HepG2 (cell line): ENCODE results near the gene TTBK1. TPM values are rescaled to one million over a fixed set of nuclear protein-coding genes. Genes with fewer than 3 reads are reported as not detected.

Experiments
- AFF4 ChIP-seq: sonication (generic); formaldehyde crosslinking; IDR thresholded peaks from 2 replicates; pipeline ENCODE4 v1.4.0; 2020; ENCODE audit warnings: missing genetic modification reagents
- DMTF1 ChIP-seq: sonication (generic); formaldehyde crosslinking; IDR thresholded peaks from 2 replicates; pipeline ENCODE4 v1.4.0; 2020; ENCODE audit warnings: mild to moderate bottlenecking, missing genetic modification reagents
- KDM6A ChIP-seq: IDR thresholded peaks from 2 replicates; pipeline ENCODE4 v1.6.1; 2016; ENCODE audit warnings: low read depth
- NCOR1 ChIP-seq: fragments of 200-600 bp; sonication (generic); IDR thresholded peaks from 2 replicates; pipeline ENCODE4 v1.7.0; 2017; ENCODE audit warnings: antibody characterized with exemption, low read length, borderline replicate concordance
- NFIC ChIP-seq: IDR thresholded peaks from 2 replicates; pipeline ENCODE4 v1.6.1; 2012; ENCODE audit warnings: mild to moderate bottlenecking, low read length, inconsistent platforms
- SRSF1 ChIP-seq: fragments of 200-400 bp; formaldehyde crosslinking; optimal IDR thresholded peaks from 2 replicates; pipeline ENCODE3; 2017; ENCODE audit warnings: mild to moderate bottlenecking, low read depth, low read length, moderate library complexity
- ZSCAN21 ChIP-seq: sonication (generic); formaldehyde crosslinking; IDR thresholded peaks from 2 replicates; pipeline ENCODE4 v1.8.0; 2022; ENCODE audit warnings: mild to moderate bottlenecking, missing genetic modification reagents, moderate library complexity, borderline replicate concordance
- polyA plus RNA-seq, 8 experiments: library from polyadenylated mRNA; depleted of rRNA in 3 of 8; stranded (reverse) in 7 of 8; unstranded in 1 of 8; fragments of >200 nt; fragmentation: Illumina TruSeq in 4 of 8; extraction: Trizol in 4 of 8; gene quantifications; 2 replicates each; pipeline versions ENCODE4 v1.2.1 to v1.2.3, GENCODE V29; 2011 to 2016; ENCODE audit warnings: low read depth in 4 of 8, missing spikeins in 1 of 8, mixed read lengths in 1 of 8; ENCODE audit not compliant: insufficient read depth in 1 of 8
- total RNA-seq, 5 experiments: library from RNA; depleted of rRNA; stranded (reverse); fragments of >200 nt; fragmentation: Illumina TruSeq; extraction: Trizol; gene quantifications; 2 replicates each; pipeline ENCODE4 v1.2.3, GENCODE V29; 2016; ENCODE audit warnings: low read depth in 1 of 5
- TF ChIP-seq, protein P1 (sequence below): sonication (generic); formaldehyde crosslinking; IDR thresholded peaks from 2 replicates; pipeline ENCODE4 v1.4.0; 2020; ENCODE audit warnings: missing genetic modification reagents
- TF ChIP-seq, protein P2 (sequence below): sonication (generic); formaldehyde crosslinking; conservative IDR thresholded peaks from 2 replicates; pipeline ENCODE4 v1.8.0; 2022; ENCODE audit warnings: low read depth, missing genetic modification reagents
- TF ChIP-seq, protein P3 (sequence below): sonication (generic); formaldehyde crosslinking; IDR thresholded peaks from 2 replicates; pipeline ENCODE4 v1.4.0; 2020; ENCODE audit warnings: missing genetic modification reagents
- TF ChIP-seq, protein P4 (sequence below): sonication (generic); formaldehyde crosslinking; IDR thresholded peaks from 2 replicates; pipeline ENCODE4 v1.8.1; 2023; ENCODE audit warnings: mild to moderate bottlenecking, missing genetic modification reagents, borderline replicate concordance
- TF ChIP-seq, protein P5 (sequence below): sonication (generic); formaldehyde crosslinking; IDR thresholded peaks from 2 replicates; pipeline ENCODE4 v1.5.1; 2020; ENCODE audit warnings: missing genetic modification reagents, mild to moderate bottlenecking, borderline replicate concordance

TTBK1 gene
- total and polyA plus RNA-seq, 2 of the 13 experiments (the other 11 are each of a cell fraction or from before 2014, with no cell fraction given) = 0.24 to 0.33 TPM

DNA sequence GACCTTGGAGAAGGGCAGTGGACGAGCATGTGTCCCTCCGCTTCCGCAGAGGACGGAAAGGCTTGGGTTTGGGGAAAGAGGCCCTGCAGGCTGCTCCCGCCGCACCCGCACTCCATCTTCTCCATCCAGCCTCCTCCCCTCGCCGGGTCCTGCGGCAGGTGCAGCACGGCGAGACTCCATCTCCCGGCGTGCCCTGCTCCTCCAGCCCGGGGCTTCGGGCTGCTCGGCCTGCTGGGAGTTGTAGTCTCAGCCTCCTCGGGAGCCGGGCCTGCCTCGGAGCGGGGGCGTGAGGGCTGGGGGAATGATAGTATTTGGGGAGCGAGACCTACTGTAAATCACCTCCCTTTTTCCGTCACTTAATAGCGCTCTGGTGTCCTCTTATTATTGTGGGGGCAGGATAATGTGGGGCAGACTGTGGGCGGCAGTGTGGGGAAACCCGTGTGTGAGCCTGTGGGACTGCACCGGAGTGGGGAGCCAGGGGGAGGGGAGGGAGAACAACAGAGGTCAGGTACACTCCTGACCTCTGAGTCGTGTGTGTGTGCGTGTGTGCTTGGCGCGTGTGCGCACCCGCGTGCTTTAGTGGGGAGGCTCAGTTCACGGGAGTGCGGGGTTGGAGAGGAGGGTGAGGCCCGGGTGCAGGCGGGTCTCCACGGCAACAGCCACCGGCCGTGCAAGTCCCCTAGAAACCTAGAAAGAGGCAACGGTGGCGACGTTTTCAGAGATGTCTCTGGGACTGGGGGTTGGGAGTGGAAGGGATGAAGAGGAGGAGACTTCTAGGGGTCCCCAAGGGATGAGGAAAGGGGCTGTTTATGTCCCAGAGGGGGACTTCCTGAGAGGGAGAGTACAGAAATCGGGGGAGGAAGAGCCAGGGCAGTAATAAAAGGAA lies 4.1 kb downstream of the TTBK1 start (continued):
- TF ChIP-seq SRSF1 (peak; percentile 85), DMTF1 (CRISPR knock-in tag) (no peak; the same call in 1 of the 2 replicates), AFF4 (CRISPR knock-in tag) (no peak), KDM6A (no peak), ZSCAN21 (CRISPR knock-in tag) (0 out of 2 replicates have a peak, but pooled peaks have one; percentile 67), NFIC (no peak), NCOR1 (no peak)
- TF ChIP-seq, protein P1, sequence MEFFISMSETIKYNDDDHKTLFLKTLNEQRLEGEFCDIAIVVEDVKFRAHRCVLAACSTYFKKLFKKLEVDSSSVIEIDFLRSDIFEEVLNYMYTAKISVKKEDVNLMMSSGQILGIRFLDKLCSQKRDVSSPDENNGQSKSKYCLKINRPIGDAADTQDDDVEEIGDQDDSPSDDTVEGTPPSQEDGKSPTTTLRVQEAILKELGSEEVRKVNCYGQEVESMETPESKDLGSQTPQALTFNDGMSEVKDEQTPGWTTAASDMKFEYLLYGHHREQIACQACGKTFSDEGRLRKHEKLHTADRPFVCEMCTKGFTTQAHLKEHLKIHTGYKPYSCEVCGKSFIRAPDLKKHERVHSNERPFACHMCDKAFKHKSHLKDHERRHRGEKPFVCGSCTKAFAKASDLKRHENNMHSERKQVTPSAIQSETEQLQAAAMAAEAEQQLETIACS (CRISPR knock-in tag) = no peak
- TF ChIP-seq, protein P2, sequence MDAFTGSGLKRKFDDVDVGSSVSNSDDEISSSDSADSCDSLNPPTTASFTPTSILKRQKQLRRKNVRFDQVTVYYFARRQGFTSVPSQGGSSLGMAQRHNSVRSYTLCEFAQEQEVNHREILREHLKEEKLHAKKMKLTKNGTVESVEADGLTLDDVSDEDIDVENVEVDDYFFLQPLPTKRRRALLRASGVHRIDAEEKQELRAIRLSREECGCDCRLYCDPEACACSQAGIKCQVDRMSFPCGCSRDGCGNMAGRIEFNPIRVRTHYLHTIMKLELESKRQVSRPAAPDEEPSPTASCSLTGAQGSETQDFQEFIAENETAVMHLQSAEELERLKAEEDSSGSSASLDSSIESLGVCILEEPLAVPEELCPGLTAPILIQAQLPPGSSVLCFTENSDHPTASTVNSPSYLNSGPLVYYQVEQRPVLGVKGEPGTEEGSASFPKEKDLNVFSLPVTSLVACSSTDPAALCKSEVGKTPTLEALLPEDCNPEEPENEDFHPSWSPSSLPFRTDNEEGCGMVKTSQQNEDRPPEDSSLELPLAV (CRISPR knock-in tag) = no peak
- TF ChIP-seq, protein P3, sequence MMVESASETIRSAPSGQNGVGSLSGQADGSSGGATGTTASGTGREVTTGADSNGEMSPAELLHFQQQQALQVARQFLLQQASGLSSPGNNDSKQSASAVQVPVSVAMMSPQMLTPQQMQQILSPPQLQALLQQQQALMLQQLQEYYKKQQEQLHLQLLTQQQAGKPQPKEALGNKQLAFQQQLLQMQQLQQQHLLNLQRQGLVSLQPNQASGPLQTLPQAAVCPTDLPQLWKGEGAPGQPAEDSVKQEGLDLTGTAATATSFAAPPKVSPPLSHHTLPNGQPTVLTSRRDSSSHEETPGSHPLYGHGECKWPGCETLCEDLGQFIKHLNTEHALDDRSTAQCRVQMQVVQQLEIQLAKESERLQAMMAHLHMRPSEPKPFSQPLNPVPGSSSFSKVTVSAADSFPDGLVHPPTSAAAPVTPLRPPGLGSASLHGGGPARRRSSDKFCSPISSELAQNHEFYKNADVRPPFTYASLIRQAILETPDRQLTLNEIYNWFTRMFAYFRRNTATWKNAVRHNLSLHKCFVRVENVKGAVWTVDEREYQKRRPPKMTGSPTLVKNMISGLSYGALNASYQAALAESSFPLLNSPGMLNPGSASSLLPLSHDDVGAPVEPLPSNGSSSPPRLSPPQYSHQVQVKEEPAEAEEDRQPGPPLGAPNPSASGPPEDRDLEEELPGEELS (CRISPR knock-in tag) = no peak
- TF ChIP-seq, protein P4, sequence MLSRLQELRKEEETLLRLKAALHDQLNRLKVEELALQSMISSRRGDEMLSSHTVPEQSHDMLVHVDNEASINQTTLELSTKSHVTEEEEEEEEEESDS (CRISPR knock-in tag) = peak; percentile 87; the same call in 1 of the 2 replicates
- TF ChIP-seq, protein P5, sequence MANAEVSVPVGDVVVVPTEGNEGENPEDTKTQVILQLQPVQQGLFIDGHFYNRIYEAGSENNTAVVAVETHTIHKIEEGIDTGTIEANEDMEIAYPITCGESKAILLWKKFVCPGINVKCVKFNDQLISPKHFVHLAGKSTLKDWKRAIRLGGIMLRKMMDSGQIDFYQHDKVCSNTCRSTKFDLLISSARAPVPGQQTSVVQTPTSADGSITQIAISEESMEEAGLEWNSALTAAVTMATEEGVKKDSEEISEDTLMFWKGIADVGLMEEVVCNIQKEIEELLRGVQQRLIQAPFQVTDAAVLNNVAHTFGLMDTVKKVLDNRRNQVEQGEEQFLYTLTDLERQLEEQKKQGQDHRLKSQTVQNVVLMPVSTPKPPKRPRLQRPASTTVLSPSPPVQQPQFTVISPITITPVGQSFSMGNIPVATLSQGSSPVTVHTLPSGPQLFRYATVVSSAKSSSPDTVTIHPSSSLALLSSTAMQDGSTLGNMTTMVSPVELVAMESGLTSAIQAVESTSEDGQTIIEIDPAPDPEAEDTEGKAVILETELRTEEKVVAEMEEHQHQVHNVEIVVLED = peak; percentile 88
